Activated T-cell treated with anti-CD3 and anti-CD28 coated beads, Interleukin-2, amount 50 U/mL, for 48 hours (primary cell): ENCODE data around the gene DLG2.

Experiments used
- DNase-seq, 2 experiments: peaks; one replicate each; pipeline ENCODE4 v3.0.0-alpha.2; 2020

The DLG2 gene

GRCh38 chr11:83523676-83524075 is 2103.5 kb downstream of the DLG2 start:
- DNase-seq = no peak

- DNase-seq = no peak
Measured at GRCh38 chr11:83522911-83523310, 2104.2 kb downstream of the DLG2 start.

- DNase-seq = no peak
Measured at GRCh38 chr11:83521647-83522596, 2105.2 kb downstream of the DLG2 start.

- DNase-seq = no peak
Measured at GRCh38 chr11:83520849-83521248, 2106.3 kb downstream of the DLG2 start.

GRCh38 chr11:83511646-83512045 is 2115.5 kb downstream of the DLG2 start:
- no peak for DNase-seq

- no peak for DNase-seq
Measured at GRCh38 chr11:83510530-83511460, 2116.3 kb downstream of the DLG2 start.

GRCh38 chr11:83508804-83509203 is 2118.3 kb downstream of the DLG2 start:
- DNase-seq = no peak

GRCh38 chr11:83502041-83502440 is 2125.1 kb downstream of the DLG2 start:
- DNase-seq = no peak

GRCh38 chr11:83493917-83494316 is 2133.2 kb downstream of the DLG2 start:
- DNase-seq = no peak

GRCh38 chr11:83493034-83493433 is 2134.1 kb downstream of the DLG2 start:
- no peak for DNase-seq

- DNase-seq = no peak
Measured at GRCh38 chr11:83483808-83484207, 2143.3 kb downstream of the DLG2 start.

GRCh38 chr11:83480811-83481210 is 2146.3 kb downstream of the DLG2 start:
- no peak for DNase-seq

- DNase-seq = no peak
Measured at GRCh38 chr11:83480251-83480650, 2146.9 kb downstream of the DLG2 start.

- DNase-seq = no peak
Measured at GRCh38 chr11:83477772-83478171, 2149.4 kb downstream of the DLG2 start.

- no peak for DNase-seq
Measured at GRCh38 chr11:83475760-83476159, 2151.4 kb downstream of the DLG2 start.

- no peak for DNase-seq
Measured at GRCh38 chr11:83473743-83474142, 2153.4 kb downstream of the DLG2 start.

- no peak for DNase-seq
Measured at GRCh38 chr11:83472806-83473205, 2154.3 kb downstream of the DLG2 start.

- DNase-seq = no peak
Measured at GRCh38 chr11:83471831-83472727, 2155.1 kb downstream of the DLG2 start.

GRCh38 chr11:83467837-83468236 is 2159.3 kb downstream of the DLG2 start:
- no peak for DNase-seq

GRCh38 chr11:83464160-83464944 is 2162.8 kb downstream of the DLG2 start:
- no peak for DNase-seq

- DNase-seq = no peak
Measured at GRCh38 chr11:83459798-83460197, 2167.3 kb downstream of the DLG2 start.

GRCh38 chr11:83456566-83456965 is 2170.6 kb downstream of the DLG2 start:
- DNase-seq = no peak
